Measurements from ENCODE around the gene ARPC4.

The ARPC4 gene

GRCh38 chr3:9792405-9793160 is at the start of gene ARPC4, which contains the start of gene TADA3:
ARPC4 (plus strand) TSS chr3:9793082; CDS start chr3:9793122, 40 bp downstream.
TADA3 (minus strand) TSS chr3:9792473; CDS start chr3:9791466, 1,007 bp downstream.
- in situ Hi-C loops (cut with HindIII; ENCODE audit: low sequenced_read_pairs), result no loop called here
- peak within 1 kb of the TSS; percentile 91 for H3K4me3 ChIP-seq (ENCODE audit: low read depth, low read length)
- DNase-seq (ENCODE audit: low read depth, low spot score), result peak; percentile 98
- TF ChIP-seq CTCF (IDR thresholded peaks at IDR 0.05; ENCODE audit: low read depth, low read length), result no peak

- H3K4me3 ChIP-seq (ENCODE audit: low read depth, low read length), result no peak overlapping the region
- in situ Hi-C loops (cut with HindIII; ENCODE audit: low sequenced_read_pairs), result no loop called here
- TF ChIP-seq CTCF (IDR thresholded peaks at IDR 0.05; ENCODE audit: low read depth, low read length), result no peak
- no peak for DNase-seq (ENCODE audit: low read depth, low spot score)
These were observed 49.3 kb upstream of the ARPC4 start for GRCh38 chr3:9743548-9743947.

GRCh38 chr3:9744162-9744561 is 48.7 kb upstream of the ARPC4 start:
- TF ChIP-seq CTCF (IDR thresholded peaks at IDR 0.05; ENCODE audit: low read depth, low read length), result no peak
- DNase-seq (ENCODE audit: low read depth, low spot score), result no peak
- in situ Hi-C loops (cut with HindIII; ENCODE audit: low sequenced_read_pairs), result no loop called here
- no peak overlapping the region for H3K4me3 ChIP-seq (ENCODE audit: low read depth, low read length)

- in situ Hi-C loops (cut with HindIII; ENCODE audit: low sequenced_read_pairs), result no loop called here
- no peak for TF ChIP-seq CTCF (IDR thresholded peaks at IDR 0.05; ENCODE audit: low read depth, low read length)
- no peak for DNase-seq (ENCODE audit: low read depth, low spot score)
- H3K4me3 ChIP-seq (ENCODE audit: low read depth, low read length), result no peak overlapping the region
These were observed 47.4 kb upstream of the ARPC4 start for GRCh38 chr3:9745521-9745920.

- in situ Hi-C loops (cut with HindIII; ENCODE audit: low sequenced_read_pairs), result no loop called here
- DNase-seq (ENCODE audit: low read depth, low spot score), result peak; percentile 87
- H3K4me3 ChIP-seq (ENCODE audit: low read depth, low read length), result no peak overlapping the region
These were observed 46.6 kb upstream of the ARPC4 start for GRCh38 chr3:9746330-9746729.

GRCh38 chr3:9747267-9747666 is 45.6 kb upstream of the ARPC4 start:
- no peak overlapping the region for H3K4me3 ChIP-seq (ENCODE audit: low read depth, low read length)
- in situ Hi-C loops (cut with HindIII; ENCODE audit: low sequenced_read_pairs), result no loop called here
- no peak for TF ChIP-seq CTCF (IDR thresholded peaks at IDR 0.05; ENCODE audit: low read depth, low read length)
- peak; percentile 33 for DNase-seq (ENCODE audit: low read depth, low spot score)

More at GRCh38 chr3:9746330-9746729, 46.6 kb upstream of the ARPC4 start:
- TF ChIP-seq CTCF (IDR thresholded peaks at IDR 0.05; ENCODE audit: low read depth, low read length), result no peak
